HepG2 (cell line): Measurements from ENCODE around the gene OCLN. TPM values are rescaled to one million over a fixed set of nuclear protein-coding genes. Genes with fewer than 3 reads are reported as not detected.
"Not testable (repeated sequence)": the region's sequence is repeated elsewhere in the genome, so short reads cannot be mapped to it uniquely, and the experiment has no call there.

Source experiments
- ATAC-seq: fragments of 200-7000 bp; cut with Tn5 transposase; 3 replicates; pipeline ENCODE4 v1.9.1; 2020; ENCODE audit warnings: mild to moderate bottlenecking, moderate library complexity
- BruUV-seq: library from RNA; stranded (reverse); fragments of 400-500 nt; replicated peaks from 2 replicates; lab custom pipeline; 2021; lab: Mats Ljungman, UMichigan
- CTCF ChIA-PET: fragments of 300-600 bp; formaldehyde crosslinking; extraction: SDS; loops from one replicate; lab custom pipeline; 2021; ENCODE audit warnings: low total read pairs, inconsistent platforms, low intra/inter-chr PET ratio; lab: Yijun Ruan, JAX
- POLR2A ChIA-PET: fragments of 350-600 bp; sonication (Branson Sonifier 250); formaldehyde crosslinking; loops from one replicate; lab custom pipeline; 2020; ENCODE audit warnings: antibody characterized with exemption, inconsistent platforms; lab: Yijun Ruan, JAX
- DNase-seq: peaks from one replicate; pipeline ENCODE4 v3.0.0-alpha.2; 2015; ENCODE audit warnings: low spot score
- FAIRE-seq: peaks from 3 replicates; lab custom pipeline; 2011; peaks lifted over from hg19 to GRCh38; lab: Jason Lieb, UNC
- H2AFZ ChIP-seq: one replicate; pipeline ENCODE4 v1.6.1; 2011; ENCODE audit warnings: low read length, inconsistent platforms
- H3K27ac ChIP-seq: fragments of 300-600 bp; 3 replicates; pipeline ENCODE4 v1.8.0; 2011; ENCODE audit warnings: mixed run types, mild to moderate bottlenecking, mixed read lengths, low read length, inconsistent platforms; ENCODE audit not compliant: insufficient read depth; ENCODE audit errors: extremely low read length
- H3K27me3 ChIP-seq, 2 experiments: fragments of 200-600 bp in 1 of 2; 2 replicates in 1 of 2; 3 replicates in 1 of 2; pipeline versions ENCODE4 v1.6.0 to v1.8.0; 2011; ENCODE audit warnings: low read length in 2 of 2, mild to moderate bottlenecking in 2 of 2, moderate library complexity in 2 of 2, inconsistent platforms in 1 of 2; ENCODE audit not compliant: insufficient read depth in 2 of 2, control insufficient read depth in 1 of 2
- H3K36me3 ChIP-seq, 2 experiments: fragments of 200-600 bp in 1 of 2; replicated peaks in 1 of 2; 2 replicates in 1 of 2; 3 replicates in 1 of 2; pipeline versions ENCODE4 v1.5.1 to v1.8.0; 2011; ENCODE audit warnings: low read length in 2 of 2, inconsistent platforms in 1 of 2; ENCODE audit not compliant: insufficient read depth in 2 of 2, control insufficient read depth in 1 of 2
- H3K4me1 ChIP-seq: 2 replicates; pipeline ENCODE4 v1.5.1; 2012; ENCODE audit warnings: low read length, inconsistent platforms; ENCODE audit not compliant: insufficient read depth
- H3K4me2 ChIP-seq: 2 replicates; pipeline ENCODE4 v1.6.0; 2011; ENCODE audit warnings: low read depth, low read length, inconsistent platforms
- H3K4me3 ChIP-seq, 3 experiments: fragments of 200-600 bp in 1 of 3; sonication (generic), shearing (Covaris generic) in 1 of 3; replicated peaks in 1 of 3; 2 replicates each; pipeline ENCODE4 v1.5.1; 2011 to 2016; ENCODE audit warnings: low read length in 3 of 3, inconsistent platforms in 2 of 3, low read depth in 2 of 3, mild to moderate bottlenecking in 2 of 3, control low read depth in 1 of 3, mixed read lengths in 1 of 3; ENCODE audit not compliant: insufficient read depth in 1 of 3
- H3K79me2 ChIP-seq: one replicate; pipeline ENCODE4 v1.6.1; 2011; ENCODE audit warnings: low read length, inconsistent platforms; ENCODE audit not compliant: insufficient read depth
- H3K9ac ChIP-seq: 2 replicates; pipeline ENCODE4 v1.6.0; 2011; ENCODE audit warnings: mild to moderate bottlenecking, low read depth, low read length, inconsistent platforms; ENCODE audit not compliant: insufficient read depth
- H3K9me3 ChIP-seq: 2 replicates; pipeline ENCODE4 v1.5.1; 2012; ENCODE audit warnings: mild to moderate bottlenecking, low read length
- H4K20me1 ChIP-seq: 2 replicates; pipeline ENCODE4 v1.6.0; 2011; ENCODE audit warnings: inconsistent platforms, mild to moderate bottlenecking, low read length, moderate library complexity; ENCODE audit not compliant: insufficient read depth
- ARID3A ChIP-seq: IDR thresholded peaks from 2 replicates; pipeline ENCODE4 v1.6.1; 2012; ENCODE audit warnings: low read depth, low read length, improper control_type of control experiment
- FOXP1 ChIP-seq, 2 experiments: fragments of 450-650 bp in 1 of 2; IDR thresholded peaks; 2 replicates each; pipeline ENCODE4 v1.6.1; 2017 to 2018; ENCODE audit warnings: antibody characterized with exemption in 1 of 2
- HDAC1 ChIP-seq: sonication (generic); formaldehyde crosslinking; IDR thresholded peaks from 2 replicates; pipeline ENCODE4 v1.5.1; 2020; ENCODE audit warnings: mild to moderate bottlenecking, missing genetic modification reagents
- KAT2B ChIP-seq: fragments of 150-350 bp; IDR thresholded peaks from 2 replicates; pipeline ENCODE4 v1.6.1; 2014; ENCODE audit warnings: low read depth, low read length, borderline replicate concordance
- ONECUT2 ChIP-seq: sonication (generic); formaldehyde crosslinking; IDR thresholded peaks from 2 replicates; pipeline ENCODE4 v1.4.0; 2020; ENCODE audit warnings: missing genetic modification reagents
- RCOR2 ChIP-seq: IDR thresholded peaks from 2 replicates; pipeline ENCODE4 v1.6.1; 2016; ENCODE audit warnings: missing biosample characterization, missing genetic modification reagents
- RNF219 ChIP-seq: sonication (generic); formaldehyde crosslinking; IDR thresholded peaks from 2 replicates; pipeline ENCODE4 v1.5.0; 2020; ENCODE audit warnings: mild to moderate bottlenecking, missing genetic modification reagents
- SNAI1 ChIP-seq: sonication (generic); formaldehyde crosslinking; IDR thresholded peaks from 2 replicates; pipeline ENCODE4 v1.5.0; 2020; ENCODE audit warnings: mild to moderate bottlenecking, missing genetic modification reagents, borderline replicate concordance
- WGBS: methylation state at CpG from one replicate; pipeline ENCODE4 v1.1.6; 2017; ENCODE audit warnings: low lambda C conversion rate; 5-methylcytosine and 5-hydroxymethylcytosine counted together
- in situ Hi-C: cut with HindIII; loops from 2 replicates; pipeline ENCODE4 v1.10.0; 2017; ENCODE audit warnings: low pct_unique_long_range_greater_than_20kb; ENCODE audit not compliant: extremely low pct_ligation_motif_present
- intact Hi-C: fragments of 100-400 bp; cut with micrococcal nuclease; formaldehyde crosslinking; loops from one replicate; pipeline ENCODE4 v1.10.0; 2022; ENCODE audit not compliant: unreplicated experiment
- polyA plus RNA-seq, 8 experiments: library from polyadenylated mRNA; depleted of rRNA in 3 of 8; stranded (reverse) in 7 of 8; unstranded in 1 of 8; fragments of >200 nt; fragmentation: Illumina TruSeq in 4 of 8; extraction: Trizol in 4 of 8; gene quantifications; 2 replicates each; pipeline versions ENCODE4 v1.2.1 to v1.2.3, GENCODE V29; 2011 to 2016; ENCODE audit warnings: low read depth in 4 of 8, missing spikeins in 1 of 8, mixed read lengths in 1 of 8; ENCODE audit not compliant: insufficient read depth in 1 of 8
- total RNA-seq, 5 experiments: library from RNA; depleted of rRNA; stranded (reverse); fragments of >200 nt; fragmentation: Illumina TruSeq; extraction: Trizol; gene quantifications; 2 replicates each; pipeline ENCODE4 v1.2.3, GENCODE V29; 2016; ENCODE audit warnings: low read depth in 1 of 5
- TF ChIP-seq, protein P1 (sequence below): sonication (generic); formaldehyde crosslinking; IDR thresholded peaks from 2 replicates; pipeline ENCODE4 v1.4.0; 2020; ENCODE audit warnings: missing genetic modification reagents
- TF ChIP-seq, protein P2 (sequence below): sonication (generic); formaldehyde crosslinking; IDR thresholded peaks from 2 replicates; pipeline ENCODE4 v1.5.1; 2020; ENCODE audit warnings: mild to moderate bottlenecking, missing genetic modification reagents

OCLN gene
- total and polyA plus RNA-seq, 2 of the 13 experiments (the other 11 are each of a cell fraction or from before 2014, with no cell fraction given), result 24.1 to 34.8 TPM

DNA sequence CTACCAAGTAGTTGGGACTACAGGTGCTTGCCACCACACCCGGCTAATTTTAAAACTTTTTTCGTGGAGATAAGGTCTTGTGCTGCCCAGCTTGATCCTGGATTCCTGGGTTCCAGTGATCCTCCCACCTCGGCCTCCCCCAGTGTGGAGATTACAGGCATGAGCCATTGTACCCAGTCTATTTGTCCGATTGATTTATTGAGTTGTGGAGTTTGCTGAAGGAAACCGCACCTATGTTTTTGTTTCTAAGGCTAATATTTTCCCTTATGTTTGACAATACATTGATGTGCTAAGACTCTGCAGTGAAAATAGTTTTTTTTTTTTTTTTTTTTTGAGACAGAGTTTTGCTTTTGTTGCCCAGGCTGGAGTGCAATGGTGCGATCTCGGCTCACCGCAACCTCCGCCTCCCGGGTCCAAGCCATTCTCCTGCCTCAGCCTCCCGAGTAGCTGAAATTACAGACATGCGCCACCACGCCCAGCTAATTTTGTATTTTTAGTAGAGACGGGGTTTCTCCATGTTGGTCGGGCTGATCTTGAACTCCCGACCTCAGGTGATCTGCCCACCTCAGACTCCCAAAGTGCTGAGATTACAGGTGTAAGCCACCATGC, 20.0 kb upstream of the OCLN start:
- POLR2A ChIA-PET, result interaction anchor here (0.7 kb wide), 1 partner anchor 306 kb away, joined by 6 read pairs; no protein-coding TSS in a partner anchor
- ATAC-seq, result peak; percentile 83
- TF ChIP-seq ARID3A, result 0 out of 2 replicates have a peak, but pooled peaks have one; percentile 11
- TF ChIP-seq, protein P1, sequence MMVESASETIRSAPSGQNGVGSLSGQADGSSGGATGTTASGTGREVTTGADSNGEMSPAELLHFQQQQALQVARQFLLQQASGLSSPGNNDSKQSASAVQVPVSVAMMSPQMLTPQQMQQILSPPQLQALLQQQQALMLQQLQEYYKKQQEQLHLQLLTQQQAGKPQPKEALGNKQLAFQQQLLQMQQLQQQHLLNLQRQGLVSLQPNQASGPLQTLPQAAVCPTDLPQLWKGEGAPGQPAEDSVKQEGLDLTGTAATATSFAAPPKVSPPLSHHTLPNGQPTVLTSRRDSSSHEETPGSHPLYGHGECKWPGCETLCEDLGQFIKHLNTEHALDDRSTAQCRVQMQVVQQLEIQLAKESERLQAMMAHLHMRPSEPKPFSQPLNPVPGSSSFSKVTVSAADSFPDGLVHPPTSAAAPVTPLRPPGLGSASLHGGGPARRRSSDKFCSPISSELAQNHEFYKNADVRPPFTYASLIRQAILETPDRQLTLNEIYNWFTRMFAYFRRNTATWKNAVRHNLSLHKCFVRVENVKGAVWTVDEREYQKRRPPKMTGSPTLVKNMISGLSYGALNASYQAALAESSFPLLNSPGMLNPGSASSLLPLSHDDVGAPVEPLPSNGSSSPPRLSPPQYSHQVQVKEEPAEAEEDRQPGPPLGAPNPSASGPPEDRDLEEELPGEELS, result 0 out of 2 replicates have a peak, but pooled peaks have one; percentile 27
- TF ChIP-seq ONECUT2 (CRISPR knock-in tag), result peak; percentile 84
- 0 out of 2 replicates have a peak, but pooled peaks have one; percentile 45 for TF ChIP-seq RCOR2 (CRISPR knock-in tag)
- TF ChIP-seq, protein P2, sequence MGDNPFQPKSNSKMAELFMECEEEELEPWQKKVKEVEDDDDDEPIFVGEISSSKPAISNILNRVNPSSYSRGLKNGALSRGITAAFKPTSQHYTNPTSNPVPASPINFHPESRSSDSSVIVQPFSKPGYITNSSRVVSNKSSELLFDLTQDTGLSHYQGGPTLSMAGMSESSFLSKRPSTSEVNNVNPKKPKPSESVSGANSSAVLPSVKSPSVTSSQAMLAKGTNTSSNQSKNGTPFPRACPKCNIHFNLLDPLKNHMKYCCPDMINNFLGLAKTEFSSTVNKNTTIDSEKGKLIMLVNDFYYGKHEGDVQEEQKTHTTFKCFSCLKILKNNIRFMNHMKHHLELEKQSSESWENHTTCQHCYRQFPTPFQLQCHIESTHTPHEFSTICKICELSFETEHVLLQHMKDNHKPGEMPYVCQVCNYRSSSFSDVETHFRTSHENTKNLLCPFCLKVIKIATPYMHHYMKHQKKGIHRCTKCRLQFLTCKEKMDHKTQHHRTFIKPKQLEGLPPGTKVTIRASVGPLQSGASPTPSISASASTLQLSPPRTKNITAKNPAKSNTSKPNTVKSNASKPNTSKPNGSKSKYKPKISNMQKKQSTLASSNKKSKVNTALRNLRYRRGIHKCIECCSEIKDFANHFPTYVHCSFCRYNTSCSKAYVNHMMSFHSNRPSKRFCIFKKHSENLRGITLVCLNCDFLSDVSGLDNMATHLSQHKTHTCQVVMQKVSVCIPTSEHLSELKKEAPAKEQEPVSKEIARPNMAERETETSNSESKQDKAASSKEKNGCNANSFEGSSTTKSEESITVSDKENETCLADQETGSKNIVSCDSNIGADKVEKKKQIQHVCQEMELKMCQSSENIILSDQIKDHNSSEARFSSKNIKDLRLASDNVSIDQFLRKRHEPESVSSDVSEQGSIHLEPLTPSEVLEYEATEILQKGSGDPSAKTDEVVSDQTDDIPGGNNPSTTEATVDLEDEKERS, result peak; percentile 75; the same call in 1 of the 2 replicates
- peak; percentile 98 for TF ChIP-seq KAT2B
- TF ChIP-seq RNF219 (CRISPR knock-in tag), result 0 out of 2 replicates have a peak, but pooled peaks have one; percentile 44
- TF ChIP-seq HDAC1 (CRISPR knock-in tag), result peak; percentile 43; the same call in 1 of the 2 replicates
- 0 out of 2 replicates have a peak, but pooled peaks have one; percentile 36 for TF ChIP-seq SNAI1 (CRISPR knock-in tag)
- TF ChIP-seq FOXP1 (IDR thresholded peaks at IDR 0.05), result not testable (repeated sequence)
- peak; percentile 48; the same call in 1 of the 2 replicates for TF ChIP-seq FOXP1 (CRISPR knock-in tag; IDR thresholded peaks at IDR 0.05)

More for the DNA sequence above, 20.0 kb upstream of the OCLN start:
- CTCF ChIA-PET, H3K9me3 ChIP-seq, H3K9ac ChIP-seq, in situ Hi-C loops, H3K36me3 ChIP-seq, intact Hi-C loops, H3K4me3 ChIP-seq, H3K27ac ChIP-seq, H3K27me3 ChIP-seq, H2AFZ ChIP-seq, BruUV-seq, H4K20me1 ChIP-seq, FAIRE-seq, H3K79me2 ChIP-seq: not testable (repeated sequence)
- H3K4me1 ChIP-seq, result peaks cover 29% of the 10 kb centered on the region
- 14% methylated on average over 13 of the region's 16 CpGs for WGBS
- peak overlapping the region; percentile 39; the same call in 1 of the 2 replicates for H3K4me2 ChIP-seq
- DNase-seq, result peak; percentile 35
